ENCODE measurements around the gene RNF224.

Gene RNF224

GRCh38 chr9:137264067-137264466, 36.8 kb downstream of the RNF224 start:
- Histone ChIP-seq H3K27ac (ENCODE audit: low read depth, low read length, severe bottlenecking) (no peak overlapping the region), H3K9me3 (ENCODE audit: control insufficient read depth, low read length) (no peaks in the 10 kb centered on the region), H3K4me3 (ENCODE audit: extremely low read depth, insufficient read depth, low read length, poor library complexity, severe bottlenecking) (no peak overlapping the region), H3K4me1 (ENCODE audit: control insufficient read depth, insufficient read depth, low read length, poor library complexity, severe bottlenecking) (no peaks in the 10 kb centered on the region), H3K36me3 (ENCODE audit: control insufficient read depth, insufficient read depth, low read length) (peaks cover 69% of the 10 kb centered on the region)
- WGBS, 2 experiments (ENCODE audit: insufficient coverage in 2 of 2): 96 to 97% methylated on average over 15 to 21 of the region's 22 CpGs

GRCh38 chr9:137265496-137266161, 38.3 kb downstream of the RNF224 start:
- Histone ChIP-seq H3K4me1 (ENCODE audit: control insufficient read depth, insufficient read depth, low read length, poor library complexity, severe bottlenecking) (no peaks in the 10 kb centered on the region), H3K9me3 (ENCODE audit: control insufficient read depth, low read length) (no peaks in the 10 kb centered on the region)

DNA sequence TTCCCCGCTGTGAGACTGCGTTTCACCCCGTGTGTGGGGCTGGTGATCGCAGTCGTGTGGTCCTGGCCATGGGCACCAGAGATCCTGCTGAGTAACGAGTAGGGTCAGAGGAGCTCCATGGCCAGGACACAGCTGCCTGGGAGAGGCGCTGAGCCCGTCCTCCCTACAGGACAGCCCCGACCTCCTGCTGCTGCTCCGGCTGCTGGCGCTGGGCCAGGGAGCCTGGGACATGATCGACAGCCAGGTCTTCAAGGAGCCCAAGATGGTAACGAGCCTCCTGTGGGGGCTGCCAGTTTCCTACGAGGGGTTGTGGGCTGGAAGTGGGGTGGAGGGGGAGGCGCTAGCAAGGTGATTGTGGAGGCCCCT, 38.8 kb downstream of the RNF224 start:
- Histone ChIP-seq H3K27ac (ENCODE audit: low read depth, low read length, severe bottlenecking) (no peak overlapping the region), H3K4me3 (ENCODE audit: extremely low read depth, insufficient read depth, low read length, poor library complexity, severe bottlenecking) (no peak overlapping the region), H3K36me3 (ENCODE audit: control insufficient read depth, insufficient read depth, low read length) (peaks cover 83% of the 10 kb centered on the region), H3K9me3 (ENCODE audit: control insufficient read depth, low read length) (no peaks in the 10 kb centered on the region), H3K4me1 (ENCODE audit: control insufficient read depth, insufficient read depth, low read length, poor library complexity, severe bottlenecking) (no peaks in the 10 kb centered on the region)
- WGBS, 2 experiments (ENCODE audit: insufficient coverage in 2 of 2): 95 to 97% methylated on average over 12 to 13 of the region's 15 CpGs

More at GRCh38 chr9:137265496-137266161, 38.3 kb downstream of the RNF224 start:
- H3K36me3 ChIP-seq (ENCODE audit: control insufficient read depth, insufficient read depth, low read length): peaks cover 80% of the 10 kb centered on the region
- H3K27ac ChIP-seq (ENCODE audit: low read depth, low read length, severe bottlenecking): no peak overlapping the region
- WGBS, 2 experiments (ENCODE audit: insufficient coverage in 2 of 2): 94 to 95% methylated on average over 28 to 29 of the region's 29 CpGs
- H3K4me3 ChIP-seq (ENCODE audit: extremely low read depth, insufficient read depth, low read length, poor library complexity, severe bottlenecking): no peak overlapping the region

- H3K4me3 ChIP-seq (ENCODE audit: extremely low read depth, insufficient read depth, low read length, poor library complexity, severe bottlenecking): no peak overlapping the region
- H3K36me3 ChIP-seq (ENCODE audit: control insufficient read depth, insufficient read depth, low read length): peaks cover 84% of the 10 kb centered on the region
Measured at GRCh38 chr9:137266585-137267453, 39.5 kb downstream of the RNF224 start.

GRCh38 chr9:137267933-137268355, 40.6 kb downstream of the RNF224 start:
- Histone ChIP-seq H3K36me3 (ENCODE audit: control insufficient read depth, insufficient read depth, low read length) (peaks cover 88% of the 10 kb centered on the region), H3K9me3 (ENCODE audit: control insufficient read depth, low read length) (no peaks in the 10 kb centered on the region), H3K27ac (ENCODE audit: low read depth, low read length, severe bottlenecking) (no peak overlapping the region), H3K4me3 (ENCODE audit: extremely low read depth, insufficient read depth, low read length, poor library complexity, severe bottlenecking) (no peak overlapping the region), H3K4me1 (ENCODE audit: control insufficient read depth, insufficient read depth, low read length, poor library complexity, severe bottlenecking) (no peaks in the 10 kb centered on the region)
- 97 to 100% methylated on average over 5 of the region's 6 CpGs for WGBS, 2 experiments (ENCODE audit: insufficient coverage in 2 of 2)

More at GRCh38 chr9:137266585-137267453, 39.5 kb downstream of the RNF224 start:
- Histone ChIP-seq H3K4me1 (ENCODE audit: control insufficient read depth, insufficient read depth, low read length, poor library complexity, severe bottlenecking) (no peaks in the 10 kb centered on the region), H3K27ac (ENCODE audit: low read depth, low read length, severe bottlenecking) (no peak overlapping the region), H3K9me3 (ENCODE audit: control insufficient read depth, low read length) (no peaks in the 10 kb centered on the region)
- WGBS, 2 experiments (ENCODE audit: insufficient coverage in 2 of 2): 91 to 95% methylated on average over 27 to 29 of the region's 34 CpGs

DNA sequence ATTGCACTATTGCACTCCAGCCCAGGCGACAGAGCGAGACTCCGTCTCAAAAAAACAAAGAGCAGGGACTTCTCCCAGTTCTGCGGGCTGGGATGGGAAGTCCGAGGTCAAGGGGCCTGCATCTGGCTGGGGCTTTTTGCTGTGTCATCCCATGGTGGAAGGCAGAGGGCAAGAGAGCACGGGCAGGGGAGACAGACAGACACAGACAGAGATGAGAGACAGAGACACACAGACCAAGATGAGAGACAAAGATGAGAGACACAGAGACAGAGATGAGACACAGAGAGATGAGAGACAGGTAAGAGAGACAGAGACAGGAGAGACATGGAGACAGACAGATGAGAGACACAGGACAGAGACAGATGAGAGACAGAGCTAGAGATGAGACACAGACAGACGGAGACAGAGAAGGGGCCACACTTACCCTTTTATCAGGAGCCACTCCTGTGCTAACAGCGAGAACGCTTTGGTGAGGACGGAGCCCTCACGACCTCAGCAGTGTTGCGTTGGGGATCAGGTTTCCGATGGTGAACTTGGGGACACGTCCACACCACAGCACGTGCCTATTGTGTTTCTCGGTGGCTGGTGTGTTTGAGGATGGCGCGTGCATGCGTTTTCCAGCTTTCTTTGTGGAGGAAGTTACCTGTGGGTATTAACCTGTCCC, 41.4 kb downstream of the RNF224 start:
- Histone ChIP-seq H3K4me1 (ENCODE audit: control insufficient read depth, insufficient read depth, low read length, poor library complexity, severe bottlenecking) (no peaks in the 10 kb centered on the region), H3K36me3 (ENCODE audit: control insufficient read depth, insufficient read depth, low read length) (peaks cover 89% of the 10 kb centered on the region)

DNA sequence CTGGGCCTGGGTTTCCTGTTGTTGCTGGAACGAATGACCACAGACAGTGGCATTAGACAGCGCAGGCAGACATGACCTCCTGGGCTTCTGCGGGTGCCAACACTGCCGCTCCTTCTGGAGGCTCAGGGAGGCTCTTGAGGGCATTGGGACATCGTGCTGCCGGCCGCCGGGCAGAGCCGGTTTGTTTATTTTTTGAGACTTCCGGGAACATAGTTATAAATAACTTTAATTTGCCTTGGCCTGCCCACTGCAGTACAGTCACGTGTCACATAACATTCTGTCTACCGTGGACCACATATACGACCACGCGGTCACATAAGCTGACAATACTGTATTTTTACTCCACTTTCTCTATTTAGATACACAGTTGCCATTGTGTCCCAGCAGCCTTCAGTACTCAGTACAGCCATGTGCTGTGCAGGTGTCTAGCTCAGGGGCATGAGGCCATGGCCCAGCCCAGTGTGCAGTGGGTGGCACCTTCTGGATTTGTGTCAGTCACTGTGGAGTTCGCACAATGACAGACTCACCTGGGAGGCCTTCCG, 42.0 kb downstream of the RNF224 start:
- 88 to 92% methylated on average over 14 to 17 of the region's 17 CpGs for WGBS, 2 experiments (ENCODE audit: insufficient coverage in 2 of 2)
- H3K9me3 ChIP-seq (ENCODE audit: control insufficient read depth, low read length): no peaks in the 10 kb centered on the region
- no peaks in the 10 kb centered on the region for H3K4me1 ChIP-seq (ENCODE audit: control insufficient read depth, insufficient read depth, low read length, poor library complexity, severe bottlenecking)
- no peak overlapping the region for H3K4me3 ChIP-seq (ENCODE audit: extremely low read depth, insufficient read depth, low read length, poor library complexity, severe bottlenecking)
- H3K36me3 ChIP-seq (ENCODE audit: control insufficient read depth, insufficient read depth, low read length): peaks cover 85% of the 10 kb centered on the region
- H3K27ac ChIP-seq (ENCODE audit: low read depth, low read length, severe bottlenecking): no peak overlapping the region

More for the DNA sequence above, 41.4 kb downstream of the RNF224 start:
- no peaks in the 10 kb centered on the region for H3K9me3 ChIP-seq (ENCODE audit: control insufficient read depth, low read length)
- WGBS, 2 experiments (ENCODE audit: insufficient coverage in 2 of 2): 89 to 91% methylated on average over 15 to 17 of the region's 19 CpGs
- H3K4me3 ChIP-seq (ENCODE audit: extremely low read depth, insufficient read depth, low read length, poor library complexity, severe bottlenecking): no peak overlapping the region
- no peak overlapping the region for H3K27ac ChIP-seq (ENCODE audit: low read depth, low read length, severe bottlenecking)

- H3K9me3 ChIP-seq (ENCODE audit: control insufficient read depth, low read length): no peaks in the 10 kb centered on the region
- peaks cover 8% of the 10 kb centered on the region for H3K4me1 ChIP-seq (ENCODE audit: control insufficient read depth, insufficient read depth, low read length, poor library complexity, severe bottlenecking)
- no peak overlapping the region for H3K27ac ChIP-seq (ENCODE audit: low read depth, low read length, severe bottlenecking)
- 94 to 95% methylated on average over 27 to 32 of the region's 32 CpGs for WGBS, 2 experiments (ENCODE audit: insufficient coverage in 2 of 2)
- H3K4me3 ChIP-seq (ENCODE audit: extremely low read depth, insufficient read depth, low read length, poor library complexity, severe bottlenecking): no peak overlapping the region
- H3K36me3 ChIP-seq (ENCODE audit: control insufficient read depth, insufficient read depth, low read length): peaks cover 68% of the 10 kb centered on the region
Measured at GRCh38 chr9:137270929-137271695, 43.8 kb downstream of the RNF224 start.

DNA sequence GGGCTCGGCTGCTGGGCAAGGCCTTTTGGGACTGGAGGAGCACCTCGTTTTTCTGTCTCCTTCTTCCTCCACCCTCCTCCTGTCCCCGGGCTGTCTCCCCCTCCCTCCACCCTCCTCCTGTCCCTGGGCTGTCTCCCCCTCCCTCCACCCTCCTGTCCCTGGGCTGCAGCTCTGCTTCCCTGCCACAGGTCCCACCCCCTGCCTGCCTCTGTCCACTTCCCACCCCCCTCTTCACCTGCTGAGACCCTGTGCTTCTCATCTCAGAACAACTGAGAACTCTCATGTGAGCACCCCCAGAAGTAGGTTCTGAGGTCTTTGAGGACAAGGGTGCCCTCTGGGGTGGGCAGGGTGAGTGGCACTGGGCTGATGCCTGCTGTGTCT, 44.4 kb downstream of the RNF224 start:
- Histone ChIP-seq H3K4me3 (ENCODE audit: extremely low read depth, insufficient read depth, low read length, poor library complexity, severe bottlenecking) (no peak overlapping the region), H3K27ac (ENCODE audit: low read depth, low read length, severe bottlenecking) (no peak overlapping the region), H3K36me3 (ENCODE audit: control insufficient read depth, insufficient read depth, low read length) (peaks cover 62% of the 10 kb centered on the region), H3K9me3 (ENCODE audit: control insufficient read depth, low read length) (no peaks in the 10 kb centered on the region), H3K4me1 (ENCODE audit: control insufficient read depth, insufficient read depth, low read length, poor library complexity, severe bottlenecking) (peaks cover 13% of the 10 kb centered on the region)
- WGBS, 2 experiments (ENCODE audit: insufficient coverage in 2 of 2): 77 to 80% methylated on average over 3 of the region's 3 CpGs
